Liver (tissue), 9 donors: ENCODE data around the gene NOTO. TPM values are rescaled to one million over a fixed set of nuclear protein-coding genes. Genes with fewer than 3 reads are reported as not detected.

Experiments
- DNase-seq: peaks from one replicate; pipeline ENCODE4 v3.0.0-alpha.2; 2017; ENCODE audit warnings: low spot score
- H3K27ac ChIP-seq, 2 donors: one replicate each; pipeline ENCODE4 v1.7.0; 2013; ENCODE audit warnings: inconsistent platforms in 2 of 2, low read length in 2 of 2, control low read depth in 1 of 2, low read depth in 1 of 2, mild to moderate bottlenecking in 1 of 2
- H3K27me3 ChIP-seq, 4 donors: one replicate each; pipeline versions ENCODE4 v1.6.1 to v1.7.0; 2013; ENCODE audit warnings: low read length in 3 of 4, inconsistent platforms in 1 of 4, mild to moderate bottlenecking in 1 of 4, moderate library complexity in 1 of 4; ENCODE audit not compliant: control insufficient read depth in 4 of 4, insufficient read depth in 4 of 4
- H3K36me3 ChIP-seq, 4 donors: one replicate each; pipeline versions ENCODE4 v1.6.1 to v1.7.0; 2013; ENCODE audit warnings: low read length in 3 of 4, mild to moderate bottlenecking in 3 of 4, low read depth in 1 of 4, moderate library complexity in 1 of 4; ENCODE audit not compliant: control insufficient read depth in 4 of 4, insufficient read depth in 3 of 4
- H3K4me1 ChIP-seq, 4 donors: one replicate each; pipeline versions ENCODE4 v1.6.1 to v1.7.0; 2013; ENCODE audit warnings: low read length in 3 of 4, mild to moderate bottlenecking in 3 of 4, moderate library complexity in 1 of 4; ENCODE audit not compliant: control insufficient read depth in 4 of 4, insufficient read depth in 4 of 4
- H3K4me3 ChIP-seq, 3 donors: one replicate each; pipeline versions ENCODE4 v1.6.1 to v1.7.0; 2013; ENCODE audit warnings: low read length in 3 of 3, control low read depth in 1 of 3, low read depth in 1 of 3, mild to moderate bottlenecking in 1 of 3
- H3K9ac ChIP-seq, 2 donors: one replicate each; pipeline ENCODE4 v1.7.0; 2013; ENCODE audit warnings: low read length in 2 of 2, mild to moderate bottlenecking in 2 of 2, moderate library complexity in 2 of 2, control low read depth in 1 of 2, low read depth in 1 of 2
- H3K9me3 ChIP-seq, 4 donors: one replicate each; pipeline versions ENCODE4 v1.6.1 to v1.7.0; 2013; ENCODE audit warnings: low read length in 3 of 4; ENCODE audit not compliant: control insufficient read depth in 4 of 4
- CTCF ChIP-seq: fragments of 150-350 bp; IDR thresholded peaks from 2 replicates; pipeline ENCODE4 v1.5.1; 2017; ENCODE audit warnings: improper control_type of control experiment, low read depth, low read length; ENCODE audit not compliant: missing input control
- EGR1 ChIP-seq, 2 donors: IDR thresholded peaks; 2 replicates each; pipeline ENCODE4 v1.6.1; 2016 to 2018; ENCODE audit warnings: antibody characterized with exemption in 2 of 2, low read depth in 2 of 2
- FOXA1 ChIP-seq: IDR thresholded peaks from 2 replicates; pipeline ENCODE4 v1.6.1; 2016; ENCODE audit warnings: antibody characterized with exemption
- FOXA2 ChIP-seq: IDR thresholded peaks from 2 replicates; pipeline ENCODE4 v1.6.1; 2016; ENCODE audit warnings: antibody characterized with exemption
- HNF4A ChIP-seq, 2 donors: conservative IDR thresholded peaks; 2 replicates each; pipeline ENCODE4 v1.6.1; 2016; ENCODE audit warnings: antibody characterized with exemption in 2 of 2, mild to moderate bottlenecking in 2 of 2
- HNF4G ChIP-seq: IDR thresholded peaks from 2 replicates; pipeline ENCODE4 v1.6.1; 2016; ENCODE audit warnings: antibody characterized with exemption
- JUND ChIP-seq, 2 donors: IDR thresholded peaks; 2 replicates each; pipeline ENCODE4 v1.6.1; 2016; ENCODE audit warnings: antibody characterized with exemption in 2 of 2
- MAX ChIP-seq: IDR thresholded peaks from 2 replicates; pipeline ENCODE4 v1.6.1; 2016; ENCODE audit warnings: antibody characterized with exemption
- NR2F2 ChIP-seq: IDR thresholded peaks from 2 replicates; pipeline ENCODE4 v1.6.1; 2016; ENCODE audit warnings: antibody characterized with exemption
- RAD21 ChIP-seq, 2 donors: IDR thresholded peaks; 2 replicates each; pipeline ENCODE4 v1.6.1; 2016; ENCODE audit warnings: antibody characterized with exemption in 2 of 2, mild to moderate bottlenecking in 2 of 2
- REST ChIP-seq: IDR thresholded peaks from 2 replicates; pipeline ENCODE4 v1.6.1; 2016; ENCODE audit warnings: antibody characterized with exemption, mild to moderate bottlenecking
- RXRA ChIP-seq, 2 donors: IDR thresholded peaks; 2 replicates each; pipeline ENCODE4 v1.6.1; 2017 to 2018; ENCODE audit warnings: antibody characterized with exemption in 2 of 2, mild to moderate bottlenecking in 1 of 2
- SP1 ChIP-seq: IDR thresholded peaks from 2 replicates; pipeline ENCODE4 v1.6.1; 2018; ENCODE audit warnings: antibody characterized with exemption, mild to moderate bottlenecking
- TAF1 ChIP-seq: conservative IDR thresholded peaks from 2 replicates; pipeline ENCODE4 v1.6.1; 2016; ENCODE audit warnings: antibody characterized with exemption, mild to moderate bottlenecking
- ZBTB33 ChIP-seq: IDR thresholded peaks from 2 replicates; pipeline ENCODE4 v1.6.1; 2016; ENCODE audit warnings: antibody characterized with exemption
- WGBS: extraction: QIAGEN DNeasy Blood & Tissue Kit; methylation state at CpG from one replicate; pipeline ENCODE4 v1.1.7; 2013; 5-methylcytosine and 5-hydroxymethylcytosine counted together
- polyA plus RNA-seq, 2 donors: library from polyadenylated mRNA; stranded (reverse) in 1 of 2; unstranded in 1 of 2; fragments of 200-250 nt in 1 of 2; fragments of >200 nt in 1 of 2; fragmentation: Nextera tagmentation in 1 of 2; extraction: Ambion mirVana in 1 of 2; gene quantifications; one replicate each; pipeline versions ENCODE4 v1.2.1 to v1.2.3, GENCODE V29; 2013 to 2015
- total RNA-seq, 2 donors: library from RNA; depleted of rRNA; stranded (reverse); fragments of >200 nt; gene quantifications; one replicate each; pipeline ENCODE4 v1.2.3, GENCODE V29; 2014
- donor health status: healthy.
- donor health status: healthy.
- donor health status: healthy.
- donor health status: healthy.
- donor health status: healthy.

The NOTO gene
- total and polyA plus RNA-seq, 4 donors: not detected

- H3K4me1 ChIP-seq: peaks cover 0 to 9% (median 8%) of the 10 kb centered on the region in 4 donors
- peaks cover 3 to 42% (median 19%) of the 10 kb centered on the region in 4 donors for H3K36me3 ChIP-seq
- DNase-seq: no peak
- H3K4me3 ChIP-seq: no peak overlapping the region
- no peaks in the 10 kb centered on the region for H3K9me3 ChIP-seq
- H3K27ac ChIP-seq: no peak overlapping the region
- no peak overlapping the region for H3K9ac ChIP-seq
- H3K27me3 ChIP-seq: no peaks in the 10 kb centered on the region
- no peak for TF ChIP-seq FOXA2
- TF ChIP-seq SP1: no peak
- no peak for TF ChIP-seq REST
- no peak for TF ChIP-seq NR2F2
- no peak for TF ChIP-seq RXRA (IDR thresholded peaks at IDR 0.05)
- no peak for TF ChIP-seq HNF4A (conservative IDR thresholded peaks at IDR 0.05)
- no peak for TF ChIP-seq MAX
- TF ChIP-seq EGR1 (IDR thresholded peaks at IDR 0.05; ENCODE audit: low read depth in 2 of 2): no peak
- no peak for TF ChIP-seq ZBTB33
- no peak for TF ChIP-seq RAD21 (IDR thresholded peaks at IDR 0.05)
- TF ChIP-seq CTCF: no peak
- no peak for TF ChIP-seq JUND (IDR thresholded peaks at IDR 0.05)
- no peak for TF ChIP-seq HNF4G
- TF ChIP-seq TAF1: no peak
- no peak for TF ChIP-seq FOXA1
- 89% methylated on average over 14 of the region's 14 CpGs for WGBS
Observed at GRCh38 chr2:73228631-73229030, 26.3 kb downstream of the NOTO start.

- Histone ChIP-seq H3K4me1 (peaks cover 2 to 25% (median 17%) of the 10 kb centered on the region in 4 donors), H3K9ac (peak overlapping the region; percentile 16 to 57), H3K27ac (peak overlapping the region; percentile 17 to 43), H3K27me3 (no peaks in the 10 kb centered on the region), H3K9me3 (no peaks in the 10 kb centered on the region), H3K36me3 (peaks cover 3 to 24% (median 12%) of the 10 kb centered on the region in 4 donors), H3K4me3 (peak overlapping the region; percentile 71 to 86 (median 79))
- no peak for TF ChIP-seq SP1
- TF ChIP-seq NR2F2: no peak
- no peak for TF ChIP-seq EGR1 (IDR thresholded peaks at IDR 0.05; ENCODE audit: low read depth in 2 of 2)
- no peak for TF ChIP-seq TAF1
- DNase-seq: no peak
- WGBS: 2% methylated on average over 37 of the region's 37 CpGs
Observed at GRCh38 chr2:73232403-73233153, 30.2 kb downstream of the NOTO start.
